GM18511 (cell line): ENCODE measurements around the gene CA12.

Source experiments
- ATAC-seq: cut with Tn5 transposase; IDR thresholded peaks from one replicate; pipeline ENCODE4 v1.9.1; 2021; ENCODE audit warnings: mild to moderate bottlenecking, moderate library complexity; ENCODE audit not compliant: unreplicated experiment

The CA12 gene

GRCh38 chr15:63312286-63312685, 69.4 kb downstream of the CA12 start:
- no peak for ATAC-seq

- no peak for ATAC-seq
Measured at GRCh38 chr15:63310646-63311045, 71.0 kb downstream of the CA12 start.

GRCh38 chr15:63308947-63309346, 72.7 kb downstream of the CA12 start:
- no peak for ATAC-seq

GRCh38 chr15:63308491-63308890, 73.2 kb downstream of the CA12 start:
- ATAC-seq: no peak

- ATAC-seq: no peak
Measured at GRCh38 chr15:63306492-63307073, 75.1 kb downstream of the CA12 start.

- ATAC-seq: no peak
Measured at GRCh38 chr15:63305260-63305659, 76.4 kb downstream of the CA12 start.

GRCh38 chr15:63301088-63301487, 80.6 kb downstream of the CA12 start:
- no peak for ATAC-seq

GRCh38 chr15:63299943-63300575, 81.6 kb downstream of the CA12 start:
- no peak for ATAC-seq

- ATAC-seq: no peak
Measured at GRCh38 chr15:63296195-63296594, 85.5 kb downstream of the CA12 start.

GRCh38 chr15:63295341-63295740, 86.3 kb downstream of the CA12 start:
- ATAC-seq: no peak

- ATAC-seq: no peak
Measured at GRCh38 chr15:63294359-63294758, 87.3 kb downstream of the CA12 start.

GRCh38 chr15:63292771-63293170, 88.9 kb downstream of the CA12 start:
- no peak for ATAC-seq

- no peak for ATAC-seq
Measured at GRCh38 chr15:63292241-63292640, 89.4 kb downstream of the CA12 start.

- no peak for ATAC-seq
Measured at GRCh38 chr15:63291507-63291906, 90.1 kb downstream of the CA12 start.

- ATAC-seq: no peak
Measured at GRCh38 chr15:63288778-63289378, 92.8 kb downstream of the CA12 start.

GRCh38 chr15:63288342-63288741, 93.3 kb downstream of the CA12 start:
- no peak for ATAC-seq

- no peak for ATAC-seq
Measured at GRCh38 chr15:63287109-63287508, 94.5 kb downstream of the CA12 start.

- ATAC-seq: no peak
Measured at GRCh38 chr15:63284335-63284734, 97.3 kb downstream of the CA12 start.

- ATAC-seq: no peak
Measured at GRCh38 chr15:63283126-63283525, 98.5 kb downstream of the CA12 start.

GRCh38 chr15:63277893-63278456, 103.7 kb downstream of the CA12 start:
- peak; percentile 20 for ATAC-seq

GRCh38 chr15:63277038-63277892, 104.4 kb downstream of the CA12 start, which contains the start of gene APH1B:
TSS of gene APH1B (plus strand) at chr15:63277605. CDS start at chr15:63277624, 19 bp downstream.
- peak; percentile 73 for ATAC-seq
